ENCODE results near the gene HIRIP3.

Gene HIRIP3

DNA sequence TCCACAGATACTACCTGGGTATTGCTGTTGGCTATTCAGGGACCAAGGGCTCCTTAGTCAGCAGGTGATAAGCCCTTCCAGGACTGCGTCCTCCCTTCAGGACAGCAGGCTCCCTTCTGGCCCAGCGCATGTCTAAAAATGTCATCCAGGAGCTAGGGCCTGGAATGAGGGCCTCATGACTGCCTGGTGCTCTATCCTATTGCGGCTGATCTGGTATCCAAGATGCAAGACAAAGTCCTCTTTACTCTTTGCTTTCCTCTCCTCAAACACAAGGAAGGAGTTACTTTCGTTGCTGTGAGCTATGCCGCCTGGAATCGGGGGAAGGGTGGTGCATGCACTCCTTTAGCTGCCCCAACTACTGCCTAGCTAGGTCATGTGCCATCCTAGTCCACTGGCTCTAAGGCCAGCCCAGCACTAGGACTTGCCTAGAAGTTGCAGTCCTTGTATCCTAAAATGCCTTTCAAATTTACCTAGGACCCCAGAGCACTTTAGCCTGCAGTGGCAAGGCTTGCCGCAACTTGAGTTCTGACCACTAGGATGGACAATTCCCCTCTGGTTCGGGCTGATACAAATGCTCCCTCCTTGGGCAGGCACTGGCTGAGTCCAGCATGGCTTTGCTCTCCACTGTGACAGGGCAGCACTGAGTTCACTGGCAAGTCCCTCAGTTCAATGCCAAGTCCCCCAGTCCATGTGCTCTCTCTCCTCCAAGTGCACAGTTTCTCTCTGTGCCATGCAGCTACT, 43.6 kb downstream of the HIRIP3 start:
- DNase-seq: no peak

DNA sequence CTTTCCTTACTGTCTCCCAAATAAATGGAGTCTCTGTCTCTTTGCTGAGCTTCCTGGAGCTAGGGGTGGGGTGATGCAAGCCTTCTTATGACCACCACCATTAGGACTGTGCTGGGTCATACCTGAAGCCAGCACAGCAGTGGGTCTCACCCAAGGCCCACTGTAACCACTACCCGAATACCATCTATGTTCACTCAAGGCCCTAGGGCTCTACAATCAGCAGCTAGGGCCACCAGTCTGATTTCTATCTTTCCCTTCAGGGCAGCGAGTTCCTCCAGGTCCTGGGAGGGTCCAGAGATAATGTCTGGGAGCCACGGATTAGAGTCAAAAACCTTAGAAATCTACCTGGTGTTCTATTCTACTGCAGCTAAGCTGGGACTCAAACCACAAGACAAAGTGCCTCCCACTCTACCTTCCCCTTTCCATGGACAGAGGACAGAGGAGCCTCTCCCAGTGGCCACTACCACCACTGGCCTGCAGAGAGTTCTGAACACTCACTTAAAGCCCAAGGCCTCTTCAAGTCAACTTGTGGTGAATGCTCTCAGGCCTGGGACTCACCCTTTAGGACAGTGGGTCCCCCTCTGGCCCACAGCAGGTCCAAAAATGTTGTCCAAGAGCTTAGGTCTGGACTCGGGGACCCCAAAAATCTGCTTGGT, 44.5 kb downstream of the HIRIP3 start:
- no peak for DNase-seq

DNA sequence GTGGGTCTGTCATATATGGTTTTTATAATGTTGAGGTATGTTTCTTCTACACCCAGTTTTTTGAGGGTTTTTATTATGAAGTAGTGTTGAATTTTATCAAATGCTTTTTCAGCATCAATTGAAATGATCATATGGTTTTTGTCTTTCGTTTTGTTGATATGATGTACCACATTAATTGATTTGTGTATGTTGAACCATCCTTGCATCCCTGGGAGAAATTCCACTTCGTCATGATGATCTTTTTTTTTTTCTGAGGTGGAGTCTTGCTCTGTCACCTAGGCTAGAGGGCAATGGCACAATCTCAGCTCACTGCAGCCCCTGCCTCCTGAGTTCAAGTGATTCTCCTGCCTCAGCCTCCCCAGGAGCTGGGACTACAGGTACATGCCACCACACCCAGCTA, 47.5 kb downstream of the HIRIP3 start:
- no peak for DNase-seq

DNA sequence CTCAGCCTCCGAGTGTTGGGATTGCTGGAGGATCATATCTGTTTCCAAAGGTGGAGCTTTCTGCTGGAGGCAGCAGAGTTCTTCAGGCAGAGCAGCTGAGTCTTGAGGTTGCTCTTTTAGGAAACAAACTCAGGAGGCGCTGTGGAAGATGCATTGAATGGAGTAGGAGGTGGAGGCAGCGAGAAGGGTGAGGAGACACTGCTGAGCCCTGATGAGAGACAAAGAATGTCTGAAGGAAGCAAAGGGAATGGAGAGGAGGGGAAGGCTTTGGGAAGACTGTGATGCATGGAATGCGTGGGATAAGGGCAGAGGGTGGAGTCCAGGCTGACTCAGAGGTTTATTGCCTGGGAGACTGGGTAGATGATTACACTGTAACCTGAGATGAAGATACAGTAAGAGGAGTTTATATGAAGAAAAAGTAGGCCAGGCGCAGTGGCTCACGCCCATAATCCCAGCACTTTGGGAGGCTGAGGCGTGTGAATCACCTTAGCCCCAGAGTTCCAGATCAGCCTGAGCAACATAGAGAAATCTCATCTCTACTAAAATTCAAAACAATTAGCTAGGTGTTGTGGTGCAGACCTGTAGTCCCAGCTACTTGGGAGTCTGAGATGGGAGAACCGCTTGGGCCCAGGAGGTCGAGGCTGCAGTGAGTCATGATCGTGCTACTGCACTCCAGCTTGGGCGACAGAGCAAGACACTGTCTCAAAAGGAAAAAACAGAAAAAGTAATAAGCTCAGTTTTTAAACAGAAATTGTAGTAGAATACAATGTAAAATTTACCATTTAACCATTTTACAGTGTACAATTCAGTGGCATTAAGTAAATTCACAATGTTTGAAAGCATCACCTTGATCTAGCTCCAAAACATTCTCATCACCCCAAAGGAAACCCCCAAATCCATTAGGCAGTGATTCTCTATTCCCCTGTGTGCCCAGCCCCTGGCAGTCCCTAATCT, 51.3 kb downstream of the HIRIP3 start:
- peak; percentile 54 for DNase-seq
